ENCODE results near the gene APPBP2. TPM values are rescaled to one million over a fixed set of nuclear protein-coding genes. Genes with fewer than 3 reads are reported as not detected.

Gene APPBP2
- total RNA-seq, 1 experiment from 2014 or later, result 33.1 TPM

DNA sequence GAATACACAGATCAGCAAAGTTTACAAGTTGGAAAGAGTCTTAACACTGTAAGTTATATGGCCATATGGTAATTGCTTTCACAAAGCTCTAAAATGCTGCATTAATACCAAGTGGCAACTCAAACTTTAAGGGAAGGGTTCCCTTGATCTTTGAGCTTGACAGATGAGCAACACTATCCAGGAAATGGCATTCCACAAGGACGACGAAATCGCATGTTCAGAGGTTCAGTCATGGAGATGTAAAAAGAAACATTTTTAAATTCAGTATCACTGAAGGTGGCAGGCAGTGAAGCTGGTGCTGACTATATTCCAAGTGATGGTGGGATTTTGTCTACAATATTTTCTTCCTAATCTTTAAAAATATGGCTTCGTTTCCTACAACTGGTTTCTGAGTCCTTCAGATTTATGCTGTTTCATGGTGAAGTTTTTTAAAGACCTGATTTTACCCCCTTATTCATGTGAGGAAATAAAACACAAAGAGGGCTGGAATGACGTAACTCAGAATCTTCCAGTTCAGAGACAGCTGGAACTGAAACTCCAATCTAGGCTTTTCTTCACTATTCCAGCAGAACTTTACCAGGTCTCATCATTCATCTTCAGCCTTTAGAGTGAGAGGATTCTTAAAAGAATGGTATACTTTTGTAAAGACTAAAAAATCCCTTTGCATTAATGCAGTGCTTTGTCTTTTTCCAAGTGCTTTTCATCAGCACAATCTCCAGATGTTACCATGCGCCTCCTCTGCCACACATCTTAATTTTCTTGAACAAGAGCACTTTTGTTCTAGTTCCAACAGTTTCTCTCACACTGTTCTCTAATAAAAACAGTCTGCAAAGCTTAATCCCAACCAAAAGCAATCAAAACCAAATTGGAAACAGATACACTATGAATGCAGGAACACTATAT is 83.5 kb downstream of the APPBP2 start:
- intact Hi-C loops (cut with micrococcal nuclease), result no loop called here
- no peak overlapping the region for H3K27ac Mint-ChIP-seq (ENCODE audit: low read depth, unreplicated experiment)
- no peak overlapping the region for H3K4me3 Mint-ChIP-seq (ENCODE audit: unreplicated experiment)
- POLR2A ChIA-PET, result no interaction called here
- no peaks in the 10 kb centered on the region for H3K27me3 Mint-ChIP-seq (ENCODE audit: insufficient read depth, unreplicated experiment)
- no peak for DNase-seq (ENCODE audit: unreplicated experiment)
- peaks cover 32% of the 10 kb centered on the region for H3K36me3 Mint-ChIP-seq (ENCODE audit: insufficient read depth, unreplicated experiment)
- TF ChIP-seq, protein P1, sequence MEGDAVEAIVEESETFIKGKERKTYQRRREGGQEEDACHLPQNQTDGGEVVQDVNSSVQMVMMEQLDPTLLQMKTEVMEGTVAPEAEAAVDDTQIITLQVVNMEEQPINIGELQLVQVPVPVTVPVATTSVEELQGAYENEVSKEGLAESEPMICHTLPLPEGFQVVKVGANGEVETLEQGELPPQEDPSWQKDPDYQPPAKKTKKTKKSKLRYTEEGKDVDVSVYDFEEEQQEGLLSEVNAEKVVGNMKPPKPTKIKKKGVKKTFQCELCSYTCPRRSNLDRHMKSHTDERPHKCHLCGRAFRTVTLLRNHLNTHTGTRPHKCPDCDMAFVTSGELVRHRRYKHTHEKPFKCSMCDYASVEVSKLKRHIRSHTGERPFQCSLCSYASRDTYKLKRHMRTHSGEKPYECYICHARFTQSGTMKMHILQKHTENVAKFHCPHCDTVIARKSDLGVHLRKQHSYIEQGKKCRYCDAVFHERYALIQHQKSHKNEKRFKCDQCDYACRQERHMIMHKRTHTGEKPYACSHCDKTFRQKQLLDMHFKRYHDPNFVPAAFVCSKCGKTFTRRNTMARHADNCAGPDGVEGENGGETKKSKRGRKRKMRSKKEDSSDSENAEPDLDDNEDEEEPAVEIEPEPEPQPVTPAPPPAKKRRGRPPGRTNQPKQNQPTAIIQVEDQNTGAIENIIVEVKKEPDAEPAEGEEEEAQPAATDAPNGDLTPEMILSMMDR (IDR thresholded peaks at IDR 0.05; ENCODE audit: unreplicated experiment), result no peak
- BruUV-seq (replicated peaks), result no TSS peak
- CTCF ChIA-PET, result interaction anchor here (0.6 kb wide), 1 partner anchor 13 kb away, joined by 4 read pairs; no protein-coding TSS in a partner anchor
- no peaks in the 10 kb centered on the region for H3K9me3 Mint-ChIP-seq (ENCODE audit: unreplicated experiment)
- H3K4me1 Mint-ChIP-seq (ENCODE audit: insufficient read depth, unreplicated experiment), result no peaks in the 10 kb centered on the region

DNA sequence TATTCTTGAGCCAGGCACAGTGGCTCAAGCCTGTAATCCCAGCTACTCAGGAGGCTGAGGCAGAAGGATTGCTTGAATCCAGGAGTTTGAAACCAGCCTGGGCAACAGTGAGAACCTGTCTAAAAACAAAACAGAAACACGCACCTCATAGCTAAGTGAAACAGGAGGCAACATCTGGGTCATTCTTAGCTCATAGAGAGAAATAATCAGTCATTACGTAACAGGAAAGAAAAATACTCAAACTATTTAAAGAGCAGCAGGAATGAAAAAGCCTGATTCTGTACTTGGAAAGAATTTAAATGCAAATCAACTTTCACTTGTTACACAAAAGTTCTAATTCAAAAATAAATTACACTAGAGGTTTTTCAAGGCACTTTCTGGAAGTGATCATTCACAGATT is 86.5 kb downstream of the APPBP2 start:
- CTCF ChIA-PET, result interaction anchor here (0.5 to 1.2 kb wide), 5 partner anchors 10 to 298 kb away, joined by 3 to 5 read pairs (median 3); no protein-coding TSS in a partner anchor
- POLR2A ChIA-PET, result interaction anchor here (0.6 to 1.4 kb wide), 3 partner anchors 15 to 47 kb away, joined by 3 to 7 read pairs (median 3); partner anchors contain the start of gene USP32
- TF ChIP-seq, protein P1 (IDR thresholded peaks at IDR 0.05; ENCODE audit: unreplicated experiment), result no peak
- H3K4me3 Mint-ChIP-seq (ENCODE audit: unreplicated experiment), result no peak overlapping the region
- H3K27ac Mint-ChIP-seq (ENCODE audit: low read depth, unreplicated experiment), result no peak overlapping the region
- BruUV-seq (replicated peaks), result no TSS peak
- H3K36me3 Mint-ChIP-seq (ENCODE audit: insufficient read depth, unreplicated experiment), result peaks cover 13% of the 10 kb centered on the region
- H3K4me1 Mint-ChIP-seq (ENCODE audit: insufficient read depth, unreplicated experiment), result peaks cover 8% of the 10 kb centered on the region
- H3K27me3 Mint-ChIP-seq (ENCODE audit: insufficient read depth, unreplicated experiment), result no peaks in the 10 kb centered on the region
- intact Hi-C loops (cut with micrococcal nuclease), result no loop called here
- H3K9me3 Mint-ChIP-seq (ENCODE audit: unreplicated experiment), result no peaks in the 10 kb centered on the region
- DNase-seq (ENCODE audit: unreplicated experiment), result peak; percentile 23

DNA sequence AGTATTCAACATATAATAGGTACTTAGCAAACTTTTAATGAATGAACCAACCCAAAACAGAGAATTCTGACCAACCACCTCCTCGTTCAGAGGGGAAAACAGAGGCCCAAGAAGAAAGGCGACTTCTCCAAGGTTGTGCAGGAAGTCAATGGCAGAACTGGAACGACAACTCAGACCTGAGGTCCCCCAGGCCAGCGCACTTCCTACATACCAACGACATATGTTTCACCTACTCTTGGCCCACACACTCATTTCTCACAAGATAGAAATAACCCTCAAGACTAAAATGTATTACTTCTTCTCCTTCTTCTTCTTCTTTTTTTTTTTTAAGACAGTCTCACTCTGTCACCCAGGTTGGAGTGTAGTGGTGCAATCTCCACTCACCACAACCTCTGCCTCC is 89.4 kb downstream of the APPBP2 start:
- DNase-seq (ENCODE audit: unreplicated experiment), result no peak
- POLR2A ChIA-PET, result no interaction called here
- no peaks in the 10 kb centered on the region for H3K36me3 Mint-ChIP-seq (ENCODE audit: insufficient read depth, unreplicated experiment)
- no peak overlapping the region for H3K27ac Mint-ChIP-seq (ENCODE audit: low read depth, unreplicated experiment)
- TF ChIP-seq, protein P1 (IDR thresholded peaks at IDR 0.05; ENCODE audit: unreplicated experiment), result no peak
- H3K4me3 Mint-ChIP-seq (ENCODE audit: unreplicated experiment), result no peak overlapping the region
- BruUV-seq (replicated peaks), result no TSS peak
- H3K27me3 Mint-ChIP-seq (ENCODE audit: insufficient read depth, unreplicated experiment), result no peaks in the 10 kb centered on the region
- intact Hi-C loops (cut with micrococcal nuclease), result loop anchor here (1.0 kb wide), 3 partner anchors 202 to 293 kb away; no protein-coding TSS in a partner anchor
- H3K9me3 Mint-ChIP-seq (ENCODE audit: unreplicated experiment), result no peaks in the 10 kb centered on the region
- H3K4me1 Mint-ChIP-seq (ENCODE audit: insufficient read depth, unreplicated experiment), result peaks cover 8% of the 10 kb centered on the region
- CTCF ChIA-PET, result interaction anchor here (0.6 to 1.7 kb wide), 6 partner anchors 19 to 526 kb away, joined by 3 to 5 read pairs (median 4); no protein-coding TSS in a partner anchor

Data from MCF 10A (cell line).